Activated T-helper 2 cell treated with anti-CD3 and anti-CD28 coated beads, Interferon-gamma antibody, Interleukin-2, Interleukin-4, amounts not matched to agents 10 μg/mL and 5 μg/mL and 100 μg/mL, durations not matched to agents 14 hours and 24 hours and 36 hours (primary cell): ENCODE results near the gene DAPK1. TPM values are rescaled to one million over a fixed set of nuclear protein-coding genes. Genes with fewer than 3 reads are reported as not detected.

Experiments used
- DNase-seq: peaks from one replicate; pipeline ENCODE4 v3.0.0; 2021; ENCODE audit warnings: low spot score
- H3K27ac Mint-ChIP-seq: one replicate; pipeline ENCODE4 v1.8.0; 2021; ENCODE audit warnings: mixed read lengths
- H3K27me3 Mint-ChIP-seq: one replicate; pipeline ENCODE4 v1.8.0; 2021; ENCODE audit warnings: low read depth, mixed read lengths
- H3K36me3 Mint-ChIP-seq: one replicate; pipeline ENCODE4 v1.8.0; 2021; ENCODE audit warnings: low read depth, mixed read lengths
- H3K4me1 Mint-ChIP-seq: one replicate; pipeline ENCODE4 v1.8.0; 2021; ENCODE audit warnings: low read depth, mixed read lengths
- H3K4me3 Mint-ChIP-seq: one replicate; pipeline ENCODE4 v1.8.0; 2021; ENCODE audit warnings: low read depth, mild to moderate bottlenecking, moderate library complexity, mixed read lengths
- H3K9me3 Mint-ChIP-seq: one replicate; pipeline ENCODE4 v1.8.0; 2021; ENCODE audit warnings: mixed read lengths
- intact Hi-C: fragments of 100-400 bp; cut with micrococcal nuclease; formaldehyde crosslinking; loops from one replicate; pipeline ENCODE4 v1.15.1; 2023
- total RNA-seq: library from RNA; stranded (reverse); gene quantifications from 2 replicates; pipeline ENCODE4 v1.2.3, GENCODE V29; 2022

DAPK1 gene
- total RNA-seq, 1 donor from 2014 or later = 39.1 TPM

- H3K9me3 Mint-ChIP-seq = no peaks in the 10 kb centered on the region
- H3K4me1 Mint-ChIP-seq = peaks cover 27% of the 10 kb centered on the region
- H3K36me3 Mint-ChIP-seq = no peaks in the 10 kb centered on the region
- no peak overlapping the region for H3K4me3 Mint-ChIP-seq
- intact Hi-C loops = loop anchor here (5.0 kb wide), 1 partner anchor 54 kb away; no protein-coding TSS in a partner anchor
- no peak for DNase-seq
- H3K27me3 Mint-ChIP-seq = peaks cover 12% of the 10 kb centered on the region
- H3K27ac Mint-ChIP-seq = peak overlapping the region; percentile 24
These were observed 215.8 kb downstream of the DAPK1 start for GRCh38 chr9:87713278-87713987.

GRCh38 chr9:87713988-87714330 lies 216.3 kb downstream of the DAPK1 start:
- intact Hi-C loops = loop anchor here (5.0 kb wide), 1 partner anchor 53 kb away; no protein-coding TSS in a partner anchor

DNA sequence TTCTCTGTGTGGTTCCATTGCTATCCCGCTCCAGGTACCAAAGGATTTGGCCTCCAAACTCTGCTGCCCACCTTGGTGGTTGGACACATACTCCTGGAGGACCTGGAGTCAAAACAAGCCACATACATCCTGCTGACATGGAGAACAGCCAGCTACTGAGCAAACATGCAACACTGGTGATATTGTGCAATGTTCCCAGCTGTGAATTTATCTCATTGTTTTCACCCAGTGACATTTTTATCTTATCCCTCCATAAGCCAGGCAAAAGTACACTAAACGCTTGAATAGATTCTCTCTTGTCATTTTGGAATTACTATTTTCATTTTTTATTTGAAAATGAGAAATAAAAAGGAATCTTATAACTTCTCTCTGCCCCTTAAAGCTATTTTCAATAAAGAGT lies 217.2 kb downstream of the DAPK1 start:
- Mint-ChIP-seq H3K36me3 (no peaks in the 10 kb centered on the region), H3K9me3 (no peaks in the 10 kb centered on the region), H3K4me3 (no peak overlapping the region), H3K27ac (no peak overlapping the region), H3K27me3 (peaks cover 16% of the 10 kb centered on the region), H3K4me1 (peaks cover 14% of the 10 kb centered on the region)
- intact Hi-C loops = loop anchor here (5.0 kb wide), 1 partner anchor 52 kb away; no protein-coding TSS in a partner anchor
- DNase-seq = no peak

More at GRCh38 chr9:87713988-87714330, 216.3 kb downstream of the DAPK1 start:
- Mint-ChIP-seq H3K27me3 (peaks cover 16% of the 10 kb centered on the region), H3K4me3 (no peak overlapping the region), H3K36me3 (no peaks in the 10 kb centered on the region), H3K4me1 (peaks cover 22% of the 10 kb centered on the region), H3K27ac (no peak overlapping the region), H3K9me3 (no peaks in the 10 kb centered on the region)
- DNase-seq = no peak

DNA sequence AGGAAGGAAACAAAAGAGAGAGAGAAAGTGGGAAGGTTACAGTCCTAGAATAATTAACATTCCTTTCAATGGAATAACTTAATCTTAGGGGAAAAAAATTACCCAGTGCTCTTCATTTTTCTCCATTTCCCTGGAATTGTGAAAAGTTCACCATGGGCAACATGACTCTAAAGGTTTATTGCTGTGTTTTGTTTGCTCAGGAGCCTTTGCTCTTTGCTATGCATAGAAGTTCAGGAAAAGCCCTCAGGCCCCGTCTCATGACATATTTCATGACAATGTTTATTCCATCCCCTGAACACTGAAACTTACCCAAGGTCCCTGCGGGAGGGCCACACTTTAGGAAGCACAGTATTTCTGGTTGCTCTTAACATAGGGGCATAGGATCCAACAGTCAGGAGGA lies 218.5 kb downstream of the DAPK1 start:
- Mint-ChIP-seq H3K27me3 (peaks cover 22% of the 10 kb centered on the region), H3K27ac (no peak overlapping the region)

DNA sequence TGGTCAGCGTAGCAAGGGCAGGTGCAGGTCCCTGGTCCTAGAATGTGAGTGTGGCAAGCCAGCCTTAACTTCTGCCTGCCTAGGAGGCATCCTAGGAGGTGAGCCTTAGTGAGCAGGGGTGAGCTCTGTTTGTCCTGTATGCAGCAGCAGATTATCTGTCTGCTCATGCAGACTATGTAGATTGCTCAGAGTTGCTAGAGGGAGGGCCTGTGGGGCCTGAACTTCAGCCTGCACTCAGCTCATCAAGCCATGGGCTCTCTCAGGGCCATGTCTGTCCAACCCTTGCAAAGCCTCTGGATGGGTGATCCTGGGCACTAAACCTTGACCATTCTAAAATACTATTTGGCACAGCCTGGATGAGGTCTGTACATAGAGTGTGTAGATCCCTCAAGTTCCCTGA lies 219.8 kb downstream of the DAPK1 start:
- intact Hi-C loops = no loop called here
- no peaks in the 10 kb centered on the region for H3K36me3 Mint-ChIP-seq
- no peak for DNase-seq
- peaks cover 14% of the 10 kb centered on the region for H3K4me1 Mint-ChIP-seq
- H3K27me3 Mint-ChIP-seq = peaks cover 32% of the 10 kb centered on the region
- H3K4me3 Mint-ChIP-seq = no peak overlapping the region
- no peak overlapping the region for H3K27ac Mint-ChIP-seq
- no peaks in the 10 kb centered on the region for H3K9me3 Mint-ChIP-seq

More for the DNA sequence above, 218.5 kb downstream of the DAPK1 start:
- Mint-ChIP-seq H3K9me3 (no peaks in the 10 kb centered on the region), H3K36me3 (no peaks in the 10 kb centered on the region), H3K4me1 (peaks cover 14% of the 10 kb centered on the region), H3K4me3 (no peak overlapping the region)
- DNase-seq = no peak
- intact Hi-C loops = no loop called here

- DNase-seq = no peak
- no peak overlapping the region for H3K27ac Mint-ChIP-seq
- H3K4me1 Mint-ChIP-seq = peaks cover 8% of the 10 kb centered on the region
- no peaks in the 10 kb centered on the region for H3K9me3 Mint-ChIP-seq
- H3K36me3 Mint-ChIP-seq = no peaks in the 10 kb centered on the region
- peaks cover 32% of the 10 kb centered on the region for H3K27me3 Mint-ChIP-seq
- H3K4me3 Mint-ChIP-seq = no peak overlapping the region
- intact Hi-C loops = no loop called here
These were observed 220.6 kb downstream of the DAPK1 start for GRCh38 chr9:87718231-87718630.

GRCh38 chr9:87718852-87719612 lies 221.4 kb downstream of the DAPK1 start:
- no peaks in the 10 kb centered on the region for H3K9me3 Mint-ChIP-seq
- H3K36me3 Mint-ChIP-seq = no peaks in the 10 kb centered on the region
- peaks cover 3% of the 10 kb centered on the region for H3K4me1 Mint-ChIP-seq
- no peak for DNase-seq
- H3K4me3 Mint-ChIP-seq = no peak overlapping the region
- H3K27ac Mint-ChIP-seq = no peak overlapping the region
- peaks cover 34% of the 10 kb centered on the region for H3K27me3 Mint-ChIP-seq
- intact Hi-C loops = no loop called here

DNA sequence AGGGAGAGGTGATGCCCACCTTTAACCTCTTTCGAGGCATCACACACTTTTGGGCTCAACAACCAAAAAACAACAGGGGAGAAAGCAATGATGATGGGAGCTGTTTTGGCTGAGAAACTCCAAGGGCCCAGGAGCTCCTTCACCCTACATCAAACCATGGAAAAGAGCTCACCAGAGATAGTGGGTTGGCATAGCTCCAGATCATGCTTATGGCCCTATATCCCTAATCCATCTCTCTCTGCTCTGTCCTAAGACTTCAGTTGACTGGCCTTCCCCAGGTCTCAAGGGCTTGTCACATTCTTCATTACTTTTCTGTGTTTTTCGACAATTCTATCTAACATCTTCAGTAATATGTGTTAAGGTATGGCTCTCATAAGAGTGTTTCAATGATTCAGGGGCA lies 222.5 kb downstream of the DAPK1 start:
- no peak overlapping the region for H3K27ac Mint-ChIP-seq
- intact Hi-C loops = no loop called here

GRCh38 chr9:87722393-87723088 lies 224.9 kb downstream of the DAPK1 start:
- no peaks in the 10 kb centered on the region for H3K9me3 Mint-ChIP-seq
- no peaks in the 10 kb centered on the region for H3K36me3 Mint-ChIP-seq
- no peak overlapping the region for H3K4me3 Mint-ChIP-seq
- peaks cover 49% of the 10 kb centered on the region for H3K27me3 Mint-ChIP-seq
- H3K4me1 Mint-ChIP-seq = peaks cover 11% of the 10 kb centered on the region
- intact Hi-C loops = no loop called here
- H3K27ac Mint-ChIP-seq = no peak overlapping the region
- DNase-seq = no peak

More for the DNA sequence above, 222.5 kb downstream of the DAPK1 start:
- peaks cover 38% of the 10 kb centered on the region for H3K27me3 Mint-ChIP-seq
- DNase-seq = no peak
- H3K4me3 Mint-ChIP-seq = no peak overlapping the region
- no peaks in the 10 kb centered on the region for H3K9me3 Mint-ChIP-seq
- no peaks in the 10 kb centered on the region for H3K36me3 Mint-ChIP-seq
- peaks cover under 1% of the 10 kb centered on the region for H3K4me1 Mint-ChIP-seq

GRCh38 chr9:87725356-87725899 lies 227.8 kb downstream of the DAPK1 start:
- no peak for DNase-seq
- no peak overlapping the region for H3K27ac Mint-ChIP-seq
- H3K9me3 Mint-ChIP-seq = no peaks in the 10 kb centered on the region
- H3K4me3 Mint-ChIP-seq = peak overlapping the region; percentile 90
- H3K27me3 Mint-ChIP-seq = peaks cover 41% of the 10 kb centered on the region
- peaks cover 3% of the 10 kb centered on the region for H3K36me3 Mint-ChIP-seq
- peaks cover 13% of the 10 kb centered on the region for H3K4me1 Mint-ChIP-seq
- intact Hi-C loops = loop anchor here (5.0 kb wide), 2 partner anchors 72 to 87 kb away; no protein-coding TSS in a partner anchor

- peaks cover 3% of the 10 kb centered on the region for H3K36me3 Mint-ChIP-seq
- H3K4me3 Mint-ChIP-seq = peak within 1 kb of the TSS; percentile 90
- H3K27me3 Mint-ChIP-seq = peaks cover 35% of the 10 kb centered on the region
- H3K4me1 Mint-ChIP-seq = peaks cover 13% of the 10 kb centered on the region
- intact Hi-C loops = loop anchor here (5.0 kb wide), 2 partner anchors 71 to 86 kb away; no protein-coding TSS in a partner anchor
- H3K9me3 Mint-ChIP-seq = no peaks in the 10 kb centered on the region
- peak; percentile 40 for DNase-seq
- peak within 1 kb of the TSS; percentile 75 for H3K27ac Mint-ChIP-seq
These were observed 228.4 kb downstream of the DAPK1 start, which contains the start of gene CTSL for GRCh38 chr9:87725900-87726709. TSS of gene CTSL (plus strand) at chr9:87726119. CDS start at chr9:87727604, 1,485 bp downstream.

DNA sequence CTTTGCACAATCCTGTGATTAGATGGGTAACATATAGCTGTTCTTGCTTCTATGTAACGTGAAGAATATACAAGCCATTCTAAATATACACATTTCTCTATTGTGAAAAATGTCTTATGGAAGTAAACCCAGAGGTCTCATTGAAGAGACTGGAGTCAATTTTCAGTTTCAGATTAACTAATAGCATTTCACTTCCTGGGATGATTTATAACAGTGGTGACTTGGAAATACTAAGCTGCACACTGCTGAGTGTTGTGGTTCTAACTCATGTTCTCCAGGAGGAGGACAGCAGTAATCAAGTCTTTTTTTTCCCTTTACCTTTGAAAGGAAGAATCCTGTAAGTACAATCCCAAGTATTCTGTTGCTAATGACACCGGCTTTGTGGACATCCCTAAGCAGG lies 231.6 kb downstream of the DAPK1 start:
- intact Hi-C loops = loop anchor here (5.0 kb wide), 2 partner anchors 68 to 83 kb away; no protein-coding TSS in a partner anchor

More for the DNA sequence above, 231.6 kb downstream of the DAPK1 start:
- no peak overlapping the region for H3K27ac Mint-ChIP-seq
- H3K4me3 Mint-ChIP-seq = no peak overlapping the region
- no peak for DNase-seq
- peaks cover 18% of the 10 kb centered on the region for H3K27me3 Mint-ChIP-seq
- peaks cover 17% of the 10 kb centered on the region for H3K4me1 Mint-ChIP-seq
- peaks cover 3% of the 10 kb centered on the region for H3K36me3 Mint-ChIP-seq
- no peaks in the 10 kb centered on the region for H3K9me3 Mint-ChIP-seq
